ENCODE data around the gene LRP1. TPM values are rescaled to one million over a fixed set of nuclear protein-coding genes. Genes with fewer than 3 reads are reported as not detected.

The LRP1 gene
- total RNA-seq, 1 donor, result 56.0 TPM

- Histone ChIP-seq H3K9me3 (ENCODE audit: low read depth, low read length) (no peaks in the 10 kb centered on the region), H3K4me3 (ENCODE audit: low read length) (no peak overlapping the region), H3K4me1 (ENCODE audit: insufficient read depth, low read length) (peaks cover 47% of the 10 kb centered on the region), H3K27me3 (ENCODE audit: insufficient read depth, low read length) (peaks cover 63% of the 10 kb centered on the region)
Observed at GRCh38 chr12:57215065-57215464, 86.8 kb downstream of the LRP1 start.

- Histone ChIP-seq H3K4me3 (ENCODE audit: low read length) (no peak overlapping the region), H3K9me3 (ENCODE audit: low read depth, low read length) (no peaks in the 10 kb centered on the region), H3K27me3 (ENCODE audit: insufficient read depth, low read length) (peaks cover 65% of the 10 kb centered on the region), H3K4me1 (ENCODE audit: insufficient read depth, low read length) (peaks cover 47% of the 10 kb centered on the region)
Observed at GRCh38 chr12:57215668-57216013, 87.4 kb downstream of the LRP1 start.

GRCh38 chr12:57216014-57216911, 88.0 kb downstream of the LRP1 start, which contains the start of gene NXPH4:
TSS of gene NXPH4 (plus strand) at chr12:57216794. CDS start at chr12:57216970, 176 bp downstream.
- H3K9me3 ChIP-seq (ENCODE audit: low read depth, low read length), result no peaks in the 10 kb centered on the region
- no peak within 1 kb of the TSS for H3K4me3 ChIP-seq (ENCODE audit: low read length)
- H3K4me1 ChIP-seq (ENCODE audit: insufficient read depth, low read length), result peaks cover 47% of the 10 kb centered on the region
- peaks cover 71% of the 10 kb centered on the region for H3K27me3 ChIP-seq (ENCODE audit: insufficient read depth, low read length)

GRCh38 chr12:57216921-57217879, 88.9 kb downstream of the LRP1 start:
- peaks cover 47% of the 10 kb centered on the region for H3K4me1 ChIP-seq (ENCODE audit: insufficient read depth, low read length)
- H3K4me3 ChIP-seq (ENCODE audit: low read length), result no peak overlapping the region
- H3K27me3 ChIP-seq (ENCODE audit: insufficient read depth, low read length), result peaks cover 80% of the 10 kb centered on the region
- no peaks in the 10 kb centered on the region for H3K9me3 ChIP-seq (ENCODE audit: low read depth, low read length)

GRCh38 chr12:57218030-57218853, 90.0 kb downstream of the LRP1 start:
- H3K4me1 ChIP-seq (ENCODE audit: insufficient read depth, low read length), result peaks cover 51% of the 10 kb centered on the region
- peaks cover 91% of the 10 kb centered on the region for H3K27me3 ChIP-seq (ENCODE audit: insufficient read depth, low read length)
- no peaks in the 10 kb centered on the region for H3K9me3 ChIP-seq (ENCODE audit: low read depth, low read length)
- H3K4me3 ChIP-seq (ENCODE audit: low read length), result no peak overlapping the region

GRCh38 chr12:57219205-57219992, 91.1 kb downstream of the LRP1 start:
- Histone ChIP-seq H3K9me3 (ENCODE audit: low read depth, low read length) (no peaks in the 10 kb centered on the region), H3K4me1 (ENCODE audit: insufficient read depth, low read length) (peaks cover 44% of the 10 kb centered on the region), H3K4me3 (ENCODE audit: low read length) (no peak overlapping the region), H3K27me3 (ENCODE audit: insufficient read depth, low read length) (peaks cover 91% of the 10 kb centered on the region)

- peaks cover 91% of the 10 kb centered on the region for H3K27me3 ChIP-seq (ENCODE audit: insufficient read depth, low read length)
- no peaks in the 10 kb centered on the region for H3K9me3 ChIP-seq (ENCODE audit: low read depth, low read length)
- no peak overlapping the region for H3K4me3 ChIP-seq (ENCODE audit: low read length)
- peaks cover 45% of the 10 kb centered on the region for H3K4me1 ChIP-seq (ENCODE audit: insufficient read depth, low read length)
Observed at GRCh38 chr12:57219993-57220754, 91.9 kb downstream of the LRP1 start.

GRCh38 chr12:57220770-57221168, 92.5 kb downstream of the LRP1 start:
- H3K4me1 ChIP-seq (ENCODE audit: insufficient read depth, low read length), result peaks cover 45% of the 10 kb centered on the region
- H3K27me3 ChIP-seq (ENCODE audit: insufficient read depth, low read length), result peaks cover 91% of the 10 kb centered on the region
- H3K4me3 ChIP-seq (ENCODE audit: low read length), result no peak overlapping the region
- no peaks in the 10 kb centered on the region for H3K9me3 ChIP-seq (ENCODE audit: low read depth, low read length)

- Histone ChIP-seq H3K4me1 (ENCODE audit: insufficient read depth, low read length) (peaks cover 43% of the 10 kb centered on the region), H3K27me3 (ENCODE audit: insufficient read depth, low read length) (peaks cover 91% of the 10 kb centered on the region), H3K9me3 (ENCODE audit: low read depth, low read length) (no peaks in the 10 kb centered on the region), H3K4me3 (ENCODE audit: low read length) (no peak overlapping the region)
Observed at GRCh38 chr12:57221169-57221917, 93.1 kb downstream of the LRP1 start.

GRCh38 chr12:57222286-57223190, 94.3 kb downstream of the LRP1 start:
- Histone ChIP-seq H3K9me3 (ENCODE audit: low read depth, low read length) (no peaks in the 10 kb centered on the region), H3K27me3 (ENCODE audit: insufficient read depth, low read length) (peaks cover 92% of the 10 kb centered on the region), H3K4me3 (ENCODE audit: low read length) (no peak overlapping the region), H3K4me1 (ENCODE audit: insufficient read depth, low read length) (peaks cover 44% of the 10 kb centered on the region)

GRCh38 chr12:57223191-57224165, 95.2 kb downstream of the LRP1 start:
- Histone ChIP-seq H3K4me1 (ENCODE audit: insufficient read depth, low read length) (peaks cover 43% of the 10 kb centered on the region), H3K27me3 (ENCODE audit: insufficient read depth, low read length) (peaks cover 86% of the 10 kb centered on the region), H3K9me3 (ENCODE audit: low read depth, low read length) (no peaks in the 10 kb centered on the region), H3K4me3 (ENCODE audit: low read length) (no peak overlapping the region)

All from mononuclear cell (primary cell).